ENCODE measurements around the gene RER1. TPM values are rescaled to one million over a fixed set of nuclear protein-coding genes. Genes with fewer than 3 reads are reported as not detected.
A peak's percentile ranks its signal among the peaks of the same experiment; 100 is the strongest.

The RER1 gene
- total RNA-seq, 1 experiment from 2014 or later = 155 TPM

DNA sequence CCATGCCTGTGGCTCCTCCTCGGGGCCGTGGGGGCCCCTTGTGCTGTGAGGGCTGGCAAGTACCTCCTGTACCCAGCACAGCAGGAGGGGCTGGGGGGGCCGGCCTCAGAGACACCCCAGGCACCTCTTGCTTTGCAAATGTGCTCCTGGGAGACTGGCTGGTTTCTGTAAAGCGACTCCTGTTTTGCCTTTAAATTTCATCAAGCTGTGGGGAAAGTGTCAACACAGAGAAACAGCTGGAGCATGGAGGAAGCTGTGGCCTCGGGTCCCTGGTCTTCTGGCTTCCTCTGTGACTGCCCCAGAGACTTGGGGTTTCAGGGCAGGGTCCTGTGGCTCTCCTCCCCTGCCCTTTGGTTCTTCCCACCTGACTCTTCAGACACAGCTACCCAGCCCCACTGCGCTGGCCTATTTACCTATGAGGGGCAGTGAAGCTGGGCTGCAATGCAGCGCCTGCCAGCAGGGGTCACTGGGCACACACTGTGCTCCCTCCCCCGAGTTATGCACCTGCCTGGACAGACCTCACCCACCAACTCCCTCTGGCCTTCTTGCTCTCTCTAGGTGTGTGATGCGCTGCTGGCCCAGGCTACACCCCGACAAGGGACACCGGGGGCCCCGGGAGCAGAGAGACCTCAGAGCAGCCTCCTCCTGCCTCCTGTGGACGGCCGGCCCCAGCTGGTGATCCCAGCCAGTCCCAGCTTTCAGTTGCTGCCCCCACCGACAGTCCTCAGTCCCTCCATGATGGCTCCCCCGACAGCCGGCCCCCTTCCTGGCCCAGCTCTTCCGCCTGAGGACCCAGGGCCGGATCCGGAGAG, 38.3 kb downstream of the RER1 start:
- RAD21 ChIA-PET (ENCODE audit: low non-redundant PET in 1 of 2, low total read pairs in 2 of 2, uncharacterized antibody in 2 of 2, unreplicated experiment in 2 of 2) = no interaction called here
- Histone ChIP-seq H3K79me2 (ENCODE audit: insufficient read depth, low read length) (no peaks in the 10 kb centered on the region), H3K4me2 (ENCODE audit: low read length) (no peak overlapping the region), H2AFZ (ENCODE audit: low read depth, low read length, poor library complexity, severe bottlenecking) (no peak overlapping the region), H3K36me3 (ENCODE audit: control insufficient read depth in 1 of 2, insufficient read depth in 2 of 2, low read length in 2 of 2) (no peaks in the 10 kb centered on the region), H3K4me1 (ENCODE audit: control insufficient read depth in 1 of 2, insufficient read depth in 2 of 2, low read length in 2 of 2) (no peaks in the 10 kb centered on the region), H3K9me3 (ENCODE audit: control insufficient read depth in 1 of 2, insufficient read depth in 1 of 2, low read depth in 1 of 2, low read length in 2 of 2) (peaks cover 3 to 9% of the 10 kb centered on the region in 2 experiments; a peak in 2 of 4 replicates), H4K20me1 (ENCODE audit: insufficient read depth) (no peaks in the 10 kb centered on the region), H3K9me2 (ENCODE audit: insufficient read depth) (no peaks in the 10 kb centered on the region), H3K4me3 (replicated peaks in 1 of 2; ENCODE audit: low read depth in 1 of 2, low read length in 2 of 2) (no peak overlapping the region), H3K9ac (ENCODE audit: low read length) (no peak overlapping the region), H3K27me3 (ENCODE audit: insufficient read depth, low read length) (peaks cover 7% of the 10 kb centered on the region; the same call in 1 of the 2 replicates), H3K27ac (ENCODE audit: low read depth, low read length) (no peak overlapping the region)
- ATAC-seq (peak; percentile 69), DNase-seq (ENCODE audit: low read depth, low spot score) (no peak)
- BruUV-seq (replicated peaks) = no TSS peak
- TF ChIP-seq CEBPB (IDR thresholded peaks at IDR 0.05; ENCODE audit: low read depth) = no peak
- TF ChIP-seq, protein P1, sequence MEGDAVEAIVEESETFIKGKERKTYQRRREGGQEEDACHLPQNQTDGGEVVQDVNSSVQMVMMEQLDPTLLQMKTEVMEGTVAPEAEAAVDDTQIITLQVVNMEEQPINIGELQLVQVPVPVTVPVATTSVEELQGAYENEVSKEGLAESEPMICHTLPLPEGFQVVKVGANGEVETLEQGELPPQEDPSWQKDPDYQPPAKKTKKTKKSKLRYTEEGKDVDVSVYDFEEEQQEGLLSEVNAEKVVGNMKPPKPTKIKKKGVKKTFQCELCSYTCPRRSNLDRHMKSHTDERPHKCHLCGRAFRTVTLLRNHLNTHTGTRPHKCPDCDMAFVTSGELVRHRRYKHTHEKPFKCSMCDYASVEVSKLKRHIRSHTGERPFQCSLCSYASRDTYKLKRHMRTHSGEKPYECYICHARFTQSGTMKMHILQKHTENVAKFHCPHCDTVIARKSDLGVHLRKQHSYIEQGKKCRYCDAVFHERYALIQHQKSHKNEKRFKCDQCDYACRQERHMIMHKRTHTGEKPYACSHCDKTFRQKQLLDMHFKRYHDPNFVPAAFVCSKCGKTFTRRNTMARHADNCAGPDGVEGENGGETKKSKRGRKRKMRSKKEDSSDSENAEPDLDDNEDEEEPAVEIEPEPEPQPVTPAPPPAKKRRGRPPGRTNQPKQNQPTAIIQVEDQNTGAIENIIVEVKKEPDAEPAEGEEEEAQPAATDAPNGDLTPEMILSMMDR (IDR thresholded peaks at IDR 0.05 in 2 of 3, conservative IDR thresholded peaks at IDR 0.05 in 1 of 3; ENCODE audit: borderline replicate concordance in 1 of 3, insufficient read depth in 1 of 3, low read depth in 2 of 3, low read length in 2 of 3) = peak in 2 of 3 experiments; percentile 60 to 62; a peak in 5 of 6 replicates
- intact Hi-C loops (cut with micrococcal nuclease) = no loop called here
- CTCF ChIA-PET = no interaction called here
- POLR2A ChIA-PET = no interaction called here

- Histone ChIP-seq H3K9me3 (ENCODE audit: control insufficient read depth in 1 of 2, insufficient read depth in 1 of 2, low read depth in 1 of 2, low read length in 2 of 2) (peaks cover 3 to 9% of the 10 kb centered on the region in 2 experiments; a peak in 2 of 4 replicates), H2AFZ (ENCODE audit: low read depth, low read length, poor library complexity, severe bottlenecking) (no peak overlapping the region), H3K4me1 (ENCODE audit: control insufficient read depth in 1 of 2, insufficient read depth in 2 of 2, low read length in 2 of 2) (no peaks in the 10 kb centered on the region), H3K79me2 (ENCODE audit: insufficient read depth, low read length) (no peaks in the 10 kb centered on the region), H3K36me3 (ENCODE audit: control insufficient read depth in 1 of 2, insufficient read depth in 2 of 2, low read length in 2 of 2) (no peaks in the 10 kb centered on the region), H3K4me3 (replicated peaks in 1 of 2; ENCODE audit: low read depth in 1 of 2, low read length in 2 of 2) (no peak overlapping the region), H3K4me2 (ENCODE audit: low read length) (no peak overlapping the region), H3K9me2 (ENCODE audit: insufficient read depth) (no peaks in the 10 kb centered on the region), H3K27me3 (ENCODE audit: insufficient read depth, low read length) (peaks cover 7% of the 10 kb centered on the region; the same call in 1 of the 2 replicates), H4K20me1 (ENCODE audit: insufficient read depth) (no peaks in the 10 kb centered on the region), H3K9ac (ENCODE audit: low read length) (no peak overlapping the region), H3K27ac (ENCODE audit: low read depth, low read length) (no peak overlapping the region)
- no TSS peak for BruUV-seq (replicated peaks)
- no peak for ATAC-seq
- no peak for DNase-seq (ENCODE audit: low read depth, low spot score)
- CTCF ChIA-PET = no interaction called here
- POLR2A ChIA-PET = no interaction called here
- RAD21 ChIA-PET (ENCODE audit: low non-redundant PET in 1 of 2, low total read pairs in 2 of 2, uncharacterized antibody in 2 of 2, unreplicated experiment in 2 of 2) = no interaction called here
- intact Hi-C loops (cut with micrococcal nuclease) = no loop called here
- TF ChIP-seq SP1 (IDR thresholded peaks at IDR 0.05; ENCODE audit: low read depth) (no peak), EZH2 (IDR thresholded peaks at IDR 0.05) (no peak), FOSL1 (IDR thresholded peaks at IDR 0.05; ENCODE audit: low read depth) (no peak), ATF3 (IDR thresholded peaks at IDR 0.05) (no peak), POLR2A (IDR thresholded peaks at IDR 0.05; ENCODE audit: borderline replicate concordance, extremely low read depth, insufficient read depth, insufficient read length) (no peak), ELF1 (IDR thresholded peaks at IDR 0.05; ENCODE audit: borderline replicate concordance, low read depth) (no peak), ZFX (IDR thresholded peaks at IDR 0.05) (no peak), TCF7L2 (IDR thresholded peaks at IDR 0.05; ENCODE audit: borderline replicate concordance, extremely low read depth, insufficient read depth, insufficient read length) (no peak), ZNF274 (IDR thresholded peaks at IDR 0.05; ENCODE audit: low read depth, low read length) (no peak), CBX3 (IDR thresholded peaks at IDR 0.05; ENCODE audit: low read depth) (no peak)
- TF ChIP-seq, protein P1 (IDR thresholded peaks at IDR 0.05 in 2 of 3, conservative IDR thresholded peaks at IDR 0.05 in 1 of 3; ENCODE audit: borderline replicate concordance in 1 of 3, insufficient read depth in 1 of 3, low read depth in 2 of 3, low read length in 2 of 3) = no peak
Measured at GRCh38 chr1:2430592-2430973, 38.9 kb downstream of the RER1 start.
